HCT116 (cell line): Measurements from ENCODE around the gene PHF21B. TPM values are rescaled to one million over a fixed set of nuclear protein-coding genes. Genes with fewer than 3 reads are reported as not detected.

ENCODE experiments used
- ATAC-seq: fragments of 200-7000 bp; cut with Tn5 transposase; 2 replicates; pipeline ENCODE4 v1.9.1; 2020; ENCODE audit warnings: mild to moderate bottlenecking, moderate library complexity
- BruUV-seq: library from RNA; stranded (reverse); fragments of 400-500 nt; replicated peaks from 2 replicates; lab custom pipeline; 2021; lab: Mats Ljungman, UMichigan
- CTCF ChIA-PET: fragments of 300-600 bp; sonication (Branson Sonifier 250); formaldehyde crosslinking; loops from one replicate; lab custom pipeline; 2021; ENCODE audit warnings: antibody characterized with exemption; lab: Charles Lee
- POLR2A ChIA-PET: fragments of 300-600, 350-600 bp; sonication (Branson Sonifier 250); formaldehyde crosslinking; loops from one replicate; lab custom pipeline; 2021; ENCODE audit warnings: antibody characterized with exemption; lab: Charles Lee
- RAD21 ChIA-PET, 2 experiments: fragments of 300-600 bp; sonication (Branson Sonifier 250); formaldehyde crosslinking; loops; one replicate each; lab custom pipeline; 2023; ENCODE audit warnings: low total read pairs in 2 of 2; ENCODE audit not compliant: uncharacterized antibody in 2 of 2, unreplicated experiment in 2 of 2, low non-redundant PET in 1 of 2; lab: Charles Lee
- DNase-seq: peaks from one replicate; pipeline ENCODE4 v3.0.0-alpha.2; 2010; ENCODE audit warnings: low read depth, low spot score
- H2AFZ ChIP-seq: fragments of 200-600 bp; shearing (Covaris generic), sonication (generic); 2 replicates; pipeline ENCODE4 v1.6.1; 2017; ENCODE audit warnings: low read depth, mixed run types, mixed read lengths, antibody characterized with exemption, low read length; ENCODE audit not compliant: poor library complexity, severe bottlenecking
- H3K27ac ChIP-seq: 2 replicates; pipeline ENCODE4 v1.5.1; 2012; ENCODE audit warnings: low read depth, low read length
- H3K27me3 ChIP-seq: fragments of 200-600 bp; sonication (generic); 2 replicates; pipeline ENCODE4 v1.6.1; 2016; ENCODE audit warnings: mixed run types, low read length, mixed read lengths; ENCODE audit not compliant: insufficient read depth
- H3K36me3 ChIP-seq, 2 experiments: fragments of 200-500 bp in 1 of 2; fragments of 200-600 bp in 1 of 2; sonication (Bioruptor generic) in 1 of 2; sonication (generic) in 1 of 2; 2 replicates each; pipeline versions ENCODE4 v1.5.1 to v1.6.1; 2014 to 2016; ENCODE audit warnings: low read length in 2 of 2, inconsistent platforms in 1 of 2, mixed read lengths in 1 of 2, mixed run types in 1 of 2; ENCODE audit not compliant: insufficient read depth in 2 of 2, control insufficient read depth in 1 of 2
- H3K4me1 ChIP-seq, 2 experiments: fragments of 200-600 bp in 1 of 2; sonication (generic) in 1 of 2; 2 replicates each; pipeline versions ENCODE4 v1.5.1 to v1.6.1; 2012 to 2017; ENCODE audit warnings: low read length in 2 of 2, inconsistent platforms in 1 of 2, mild to moderate bottlenecking in 1 of 2, mixed read lengths in 1 of 2, mixed run types in 1 of 2, moderate library complexity in 1 of 2; ENCODE audit not compliant: insufficient read depth in 2 of 2, control insufficient read depth in 1 of 2
- H3K4me2 ChIP-seq: fragments of 200-600 bp; sonication (generic); 2 replicates; pipeline ENCODE4 v1.6.1; 2017; ENCODE audit warnings: mixed run types, low read length, mixed read lengths
- H3K4me3 ChIP-seq, 2 experiments: fragments of 200-600 bp in 1 of 2; sonication (generic) in 1 of 2; replicated peaks in 1 of 2; 2 replicates each; pipeline ENCODE4 v1.5.1; 2011 to 2016; ENCODE audit warnings: low read length in 2 of 2, control low read depth in 1 of 2, low read depth in 1 of 2, mild to moderate bottlenecking in 1 of 2, mixed read lengths in 1 of 2, mixed run types in 1 of 2
- H3K79me2 ChIP-seq: fragments of 200-600 bp; sonication (generic); 2 replicates; pipeline ENCODE4 v1.6.1; 2017; ENCODE audit warnings: mild to moderate bottlenecking, mixed run types, low read length, moderate library complexity, mixed read lengths; ENCODE audit not compliant: insufficient read depth
- H3K9ac ChIP-seq: fragments of 200-600 bp; sonication (generic); 2 replicates; pipeline ENCODE4 v1.6.1; 2016; ENCODE audit warnings: low read length, mixed read lengths
- H3K9me2 ChIP-seq: fragments of 200-600 bp; sonication (generic), shearing (Covaris generic); 2 replicates; pipeline ENCODE4 v1.6.1; 2017; ENCODE audit warnings: mixed run types, mild to moderate bottlenecking, moderate library complexity; ENCODE audit not compliant: insufficient read depth
- H3K9me3 ChIP-seq, 2 experiments: fragments of 200-500 bp in 1 of 2; fragments of 200-600 bp in 1 of 2; sonication (Bioruptor generic) in 1 of 2; sonication (generic) in 1 of 2; 2 replicates each; pipeline ENCODE4 v1.6.1; 2014 to 2017; ENCODE audit warnings: low read length in 2 of 2, mixed read lengths in 2 of 2, inconsistent platforms in 1 of 2, low read depth in 1 of 2, mild to moderate bottlenecking in 1 of 2, mixed run types in 1 of 2, moderate library complexity in 1 of 2; ENCODE audit not compliant: control insufficient read depth in 1 of 2, insufficient read depth in 1 of 2
- H4K20me1 ChIP-seq: fragments of 200-600 bp; sonication (generic), shearing (Covaris generic); 2 replicates; pipeline ENCODE4 v1.6.1; 2017; ENCODE audit warnings: mixed run types, mild to moderate bottlenecking, moderate library complexity; ENCODE audit not compliant: insufficient read depth
- CBX3 ChIP-seq: IDR thresholded peaks from 2 replicates; pipeline ENCODE4 v1.6.1; 2012; ENCODE audit warnings: low read depth
- CEBPB ChIP-seq: IDR thresholded peaks from 2 replicates; pipeline ENCODE4 v1.6.1; 2012; ENCODE audit warnings: low read depth
- EGR1 ChIP-seq: IDR thresholded peaks from 2 replicates; pipeline ENCODE4 v1.6.1; 2012; ENCODE audit warnings: low read depth
- ELF1 ChIP-seq: IDR thresholded peaks from 2 replicates; pipeline ENCODE4 v1.6.1; 2012; ENCODE audit warnings: low read depth, borderline replicate concordance
- EZH2 ChIP-seq: fragments of 200-600 bp; sonication (generic); IDR thresholded peaks from 2 replicates; pipeline ENCODE4 v1.6.1; 2017; ENCODE audit warnings: antibody characterized with exemption, mixed run types
- EZH2phosphoT487 ChIP-seq: fragments of 200-600 bp; IDR thresholded peaks from 2 replicates; pipeline ENCODE4 v1.6.1; 2018; ENCODE audit warnings: antibody characterized with exemption, borderline replicate concordance
- FOSL1 ChIP-seq: IDR thresholded peaks from 2 replicates; pipeline ENCODE4 v1.6.1; 2012; ENCODE audit warnings: low read depth
- POLR2A ChIP-seq: IDR thresholded peaks from 2 replicates; pipeline ENCODE4 v1.7.0; 2011; ENCODE audit warnings: borderline replicate concordance; ENCODE audit not compliant: insufficient read depth, insufficient read length; ENCODE audit errors: extremely low read depth
- RAD21 ChIP-seq: IDR thresholded peaks from 2 replicates; pipeline ENCODE4 v1.6.1; 2012; ENCODE audit warnings: low read depth, mild to moderate bottlenecking
- SP1 ChIP-seq: IDR thresholded peaks from 2 replicates; pipeline ENCODE4 v1.6.1; 2012; ENCODE audit warnings: low read depth
- SRF ChIP-seq: IDR thresholded peaks from 2 replicates; pipeline ENCODE4 v1.6.1; 2012; ENCODE audit warnings: low read depth
- TCF7L2 ChIP-seq: IDR thresholded peaks from 2 replicates; pipeline ENCODE4 v1.7.0; 2011; ENCODE audit warnings: borderline replicate concordance, inconsistent platforms; ENCODE audit not compliant: insufficient read depth, insufficient read length; ENCODE audit errors: extremely low read depth
- ZFX ChIP-seq: fragments of 450-650 bp; IDR thresholded peaks from 2 replicates; pipeline ENCODE4 v1.6.1; 2017
- ZNF274 ChIP-seq: fragments of 200-500 bp; sonication (Bioruptor generic); IDR thresholded peaks from 2 replicates; pipeline ENCODE4 v1.6.1; 2014; ENCODE audit warnings: mild to moderate bottlenecking, low read depth, low read length, inconsistent platforms
- intact Hi-C: fragments of 100-400 bp; cut with micrococcal nuclease; formaldehyde crosslinking; loops from 2 replicates; pipeline ENCODE4 v1.10.0; 2022
- total RNA-seq: library from RNA; stranded (reverse); gene quantifications from one replicate; pipeline ENCODE4 v1.2.1, GENCODE V29; 2021; ENCODE audit not compliant: unreplicated experiment
- TF ChIP-seq, protein P1 (sequence below): IDR thresholded peaks from 2 replicates; pipeline ENCODE4 v1.6.1; 2011; ENCODE audit warnings: mild to moderate bottlenecking, low read length, moderate library complexity; ENCODE audit not compliant: insufficient replicate concordance; ENCODE audit errors: extremely low read depth
- TF ChIP-seq, protein P2 (sequence below): IDR thresholded peaks from 2 replicates; pipeline ENCODE4 v1.6.1; 2012; ENCODE audit warnings: low read depth

PHF21B gene
- total RNA-seq, 1 experiment from 2014 or later: not detected

DNA sequence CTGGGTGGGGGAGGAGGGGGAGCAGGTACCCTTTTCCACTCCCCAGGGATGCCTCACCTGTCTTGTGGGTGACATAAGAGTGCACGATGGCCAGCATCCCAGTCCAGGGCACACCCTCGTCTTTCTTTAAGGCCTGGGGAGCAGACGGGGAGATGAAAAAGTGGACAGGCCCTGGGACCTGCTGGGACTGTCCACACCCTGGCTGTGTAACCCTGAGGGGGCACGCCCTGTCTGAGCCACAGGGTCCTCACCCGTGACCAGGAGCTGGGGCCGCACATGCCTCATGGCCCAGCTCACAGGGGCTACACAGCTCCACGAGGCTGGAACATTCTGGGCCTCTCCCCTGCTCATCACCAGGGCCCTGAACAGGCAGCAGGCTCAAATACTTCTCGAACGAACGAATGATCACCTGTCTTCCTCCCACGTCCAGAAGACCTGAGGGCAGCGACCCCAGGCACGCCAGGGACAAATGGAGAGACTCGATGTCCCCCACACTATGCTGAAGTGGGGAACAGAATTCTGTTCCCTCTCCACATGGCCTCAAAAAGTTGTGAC is 123.9 kb downstream of the PHF21B start:
- no peaks in the 10 kb centered on the region for H3K9me2 ChIP-seq
- H3K9me3 ChIP-seq: no peaks in the 10 kb centered on the region
- BruUV-seq: no TSS peak
- H3K27ac ChIP-seq: no peak overlapping the region
- RAD21 ChIA-PET: no interaction called here
- H3K4me1 ChIP-seq: peaks cover 0 to 5% of the 10 kb centered on the region in 2 experiments; a peak in 2 of 4 replicates
- H3K4me3 ChIP-seq: no peak overlapping the region
- DNase-seq: no peak
- H2AFZ ChIP-seq: no peak overlapping the region
- no peaks in the 10 kb centered on the region for H3K36me3 ChIP-seq
- no peak overlapping the region for H3K4me2 ChIP-seq
- intact Hi-C loops: no loop called here
- no peaks in the 10 kb centered on the region for H4K20me1 ChIP-seq
- POLR2A ChIA-PET: interaction anchor here (0.6 kb wide), 1 partner anchor 1063 kb away, joined by 3 read pairs; no protein-coding TSS in a partner anchor
- no peak for TF ChIP-seq SRF
- TF ChIP-seq SP1: no peak
- no peak for TF ChIP-seq RAD21
- no peak for TF ChIP-seq ELF1
- TF ChIP-seq TCF7L2: no peak
- no peak for TF ChIP-seq ZNF274
- TF ChIP-seq CEBPB: no peak
- no peak for TF ChIP-seq ZFX
- TF ChIP-seq CBX3: no peak
- no peak for TF ChIP-seq POLR2A
- no peak for TF ChIP-seq FOSL1
- TF ChIP-seq EZH2phosphoT487: no peak
- TF ChIP-seq EGR1: no peak
- no peak for TF ChIP-seq EZH2
- TF ChIP-seq, protein P1, sequence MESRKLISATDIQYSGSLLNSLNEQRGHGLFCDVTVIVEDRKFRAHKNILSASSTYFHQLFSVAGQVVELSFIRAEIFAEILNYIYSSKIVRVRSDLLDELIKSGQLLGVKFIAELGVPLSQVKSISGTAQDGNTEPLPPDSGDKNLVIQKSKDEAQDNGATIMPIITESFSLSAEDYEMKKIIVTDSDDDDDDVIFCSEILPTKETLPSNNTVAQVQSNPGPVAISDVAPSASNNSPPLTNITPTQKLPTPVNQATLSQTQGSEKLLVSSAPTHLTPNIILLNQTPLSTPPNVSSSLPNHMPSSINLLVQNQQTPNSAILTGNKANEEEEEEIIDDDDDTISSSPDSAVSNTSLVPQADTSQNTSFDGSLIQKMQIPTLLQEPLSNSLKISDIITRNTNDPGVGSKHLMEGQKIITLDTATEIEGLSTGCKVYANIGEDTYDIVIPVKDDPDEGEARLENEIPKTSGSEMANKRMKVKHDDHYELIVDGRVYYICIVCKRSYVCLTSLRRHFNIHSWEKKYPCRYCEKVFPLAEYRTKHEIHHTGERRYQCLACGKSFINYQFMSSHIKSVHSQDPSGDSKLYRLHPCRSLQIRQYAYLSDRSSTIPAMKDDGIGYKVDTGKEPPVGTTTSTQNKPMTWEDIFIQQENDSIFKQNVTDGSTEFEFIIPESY: no peak
- TF ChIP-seq, protein P2, sequence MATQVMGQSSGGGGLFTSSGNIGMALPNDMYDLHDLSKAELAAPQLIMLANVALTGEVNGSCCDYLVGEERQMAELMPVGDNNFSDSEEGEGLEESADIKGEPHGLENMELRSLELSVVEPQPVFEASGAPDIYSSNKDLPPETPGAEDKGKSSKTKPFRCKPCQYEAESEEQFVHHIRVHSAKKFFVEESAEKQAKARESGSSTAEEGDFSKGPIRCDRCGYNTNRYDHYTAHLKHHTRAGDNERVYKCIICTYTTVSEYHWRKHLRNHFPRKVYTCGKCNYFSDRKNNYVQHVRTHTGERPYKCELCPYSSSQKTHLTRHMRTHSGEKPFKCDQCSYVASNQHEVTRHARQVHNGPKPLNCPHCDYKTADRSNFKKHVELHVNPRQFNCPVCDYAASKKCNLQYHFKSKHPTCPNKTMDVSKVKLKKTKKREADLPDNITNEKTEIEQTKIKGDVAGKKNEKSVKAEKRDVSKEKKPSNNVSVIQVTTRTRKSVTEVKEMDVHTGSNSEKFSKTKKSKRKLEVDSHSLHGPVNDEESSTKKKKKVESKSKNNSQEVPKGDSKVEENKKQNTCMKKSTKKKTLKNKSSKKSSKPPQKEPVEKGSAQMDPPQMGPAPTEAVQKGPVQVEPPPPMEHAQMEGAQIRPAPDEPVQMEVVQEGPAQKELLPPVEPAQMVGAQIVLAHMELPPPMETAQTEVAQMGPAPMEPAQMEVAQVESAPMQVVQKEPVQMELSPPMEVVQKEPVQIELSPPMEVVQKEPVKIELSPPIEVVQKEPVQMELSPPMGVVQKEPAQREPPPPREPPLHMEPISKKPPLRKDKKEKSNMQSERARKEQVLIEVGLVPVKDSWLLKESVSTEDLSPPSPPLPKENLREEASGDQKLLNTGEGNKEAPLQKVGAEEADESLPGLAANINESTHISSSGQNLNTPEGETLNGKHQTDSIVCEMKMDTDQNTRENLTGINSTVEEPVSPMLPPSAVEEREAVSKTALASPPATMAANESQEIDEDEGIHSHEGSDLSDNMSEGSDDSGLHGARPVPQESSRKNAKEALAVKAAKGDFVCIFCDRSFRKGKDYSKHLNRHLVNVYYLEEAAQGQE: no peak
- H3K9ac ChIP-seq: no peak overlapping the region
- H3K27me3 ChIP-seq: no peaks in the 10 kb centered on the region
- ATAC-seq: no peak
- CTCF ChIA-PET: no interaction called here
- H3K79me2 ChIP-seq: no peaks in the 10 kb centered on the region
